Gastrocnemius medialis (tissue), 4 donors: Measurements from ENCODE around the gene TMEM87A. TPM values are rescaled to one million over a fixed set of nuclear protein-coding genes. Genes with fewer than 3 reads are reported as not detected.
"Not testable (repeated sequence)": the region's sequence is repeated elsewhere in the genome, so short reads cannot be mapped to it uniquely, and the experiment has no call there.

Experiments
- ATAC-seq, 2 donors: fragments of 150-250 bp; one replicate each; pipeline ENCODE4 v1.9.1; 2016
- DNase-seq, 2 donors: peaks; one replicate each; pipeline ENCODE4 v3.0.0-alpha.2; 2019
- H3K27ac ChIP-seq, 4 donors: fragments of 200-600 bp; sonication (generic); 1 replicate in 1 of 4; 2 replicates in 3 of 4; pipeline ENCODE4 v1.5.1; 2016 to 2018; ENCODE audit warnings: mild to moderate bottlenecking in 2 of 4, moderate library complexity in 1 of 4
- H3K27me3 ChIP-seq, 3 donors: fragments of 200-600 bp; sonication (generic) in 2 of 3; 1 replicate in 1 of 3; 2 replicates in 2 of 3; pipeline versions ENCODE4 v1.5.1 to v1.6.0; 2016 to 2019; ENCODE audit warnings: mild to moderate bottlenecking in 1 of 3, moderate library complexity in 1 of 3
- H3K36me3 ChIP-seq, 2 donors: fragments of 200-600 bp; sonication (generic) in 1 of 2; one replicate each; pipeline ENCODE4 v1.5.1; 2017 to 2018
- H3K4me1 ChIP-seq, 2 donors: fragments of 200-600 bp; sonication (generic) in 1 of 2; one replicate each; pipeline ENCODE4 v1.5.1; 2016 to 2017; ENCODE audit warnings: mild to moderate bottlenecking in 2 of 2
- H3K4me3 ChIP-seq, 4 donors: fragments of 200-600 bp; sonication (generic) in 3 of 4; 1 replicate in 1 of 4; 2 replicates in 3 of 4; pipeline ENCODE4 v1.5.1; 2016 to 2019; ENCODE audit warnings: mild to moderate bottlenecking in 2 of 4
- H3K9me3 ChIP-seq, 3 donors: fragments of 200-600 bp; sonication (generic) in 2 of 3; 1 replicate in 1 of 3; 2 replicates in 2 of 3; pipeline ENCODE4 v1.5.1; 2016 to 2019
- POLR2A ChIP-seq, 2 donors: fragments of 450-650 bp; IDR thresholded peaks; one replicate each; pipeline ENCODE4 v1.6.1; 2017; ENCODE audit warnings: antibody characterized with exemption in 2 of 2, mild to moderate bottlenecking in 2 of 2, moderate library complexity in 2 of 2
- in situ Hi-C, 4 donors: fragments of 200-750 bp; cut with MboI; loops; one replicate each; pipeline versions ENCODE4 v1.15.0 to v1.8.0; 2017; ENCODE audit warnings: low sequenced_read_pairs in 4 of 4
- intact Hi-C: fragments of 100-400 bp; cut with DNase I; formaldehyde crosslinking; loops from one replicate; pipeline ENCODE4 v1.15.1; 2023; ENCODE audit warnings: low total_unique reads
- total RNA-seq, 4 donors: library from RNA; depleted of rRNA; stranded (reverse); fragments of >200 nt; gene quantifications; one replicate each; pipeline versions ENCODE4 v1.1.0 to v1.2.3, GENCODE V29; 2016
- TF ChIP-seq, protein P1 (sequence below), 5 experiments: fragments of 450-650 bp in 3 of 5; fragments of 200-600 bp in 2 of 5; sonication (generic) in 2 of 5; IDR thresholded peaks in 4 of 5; conservative IDR thresholded peaks in 1 of 5; 1 replicate in 4 of 5; 2 replicates in 1 of 5; pipeline ENCODE4 v1.5.1; 2016 to 2019; ENCODE audit warnings: antibody characterized with exemption in 5 of 5, mild to moderate bottlenecking in 3 of 5, moderate library complexity in 3 of 5

The TMEM87A gene
- total RNA-seq, 4 donors from 2014 or later = 29.4 to 67.6 (median 37.4) TPM

DNA sequence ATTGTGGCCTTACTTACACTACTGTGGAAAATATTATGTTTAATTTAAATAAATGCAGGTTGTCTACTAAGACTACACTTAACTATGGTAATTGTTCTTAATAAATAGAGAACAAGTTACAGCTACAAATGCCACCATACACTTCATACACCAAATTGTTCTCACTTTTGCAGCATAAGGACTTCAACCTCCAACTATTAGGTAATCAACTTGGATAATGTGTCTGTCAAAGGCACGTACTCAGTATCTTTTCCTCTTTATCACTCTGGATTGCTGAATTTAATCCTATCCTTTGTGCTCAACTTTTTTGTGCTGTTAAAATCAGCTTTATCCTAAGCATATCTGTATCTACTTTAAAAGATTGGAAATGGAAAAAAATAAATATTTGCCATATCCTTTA, 41.6 kb upstream of the TMEM87A start:
- Histone ChIP-seq H3K27me3 (no peaks in the 10 kb centered on the region), H3K4me1 (peaks cover 0 to 23% of the 10 kb centered on the region in 2 donors), H3K27ac (peak overlapping the region in 3 of 4 donors; percentile 13 to 21 (median 19)), H3K9me3 (no peaks in the 10 kb centered on the region), H3K4me3 (no peak overlapping the region), H3K36me3 (peaks cover 5 to 16% of the 10 kb centered on the region in 2 donors)
- in situ Hi-C loops = no loop called here
- peak in 1 of 2 donors; percentile 47 for ATAC-seq
- intact Hi-C loops = loop anchor here (10.0 kb wide), 2 partner anchors 120 to 430 kb away; no protein-coding TSS in a partner anchor
- TF ChIP-seq POLR2A (IDR thresholded peaks at IDR 0.05) = no peak
- TF ChIP-seq, protein P1, sequence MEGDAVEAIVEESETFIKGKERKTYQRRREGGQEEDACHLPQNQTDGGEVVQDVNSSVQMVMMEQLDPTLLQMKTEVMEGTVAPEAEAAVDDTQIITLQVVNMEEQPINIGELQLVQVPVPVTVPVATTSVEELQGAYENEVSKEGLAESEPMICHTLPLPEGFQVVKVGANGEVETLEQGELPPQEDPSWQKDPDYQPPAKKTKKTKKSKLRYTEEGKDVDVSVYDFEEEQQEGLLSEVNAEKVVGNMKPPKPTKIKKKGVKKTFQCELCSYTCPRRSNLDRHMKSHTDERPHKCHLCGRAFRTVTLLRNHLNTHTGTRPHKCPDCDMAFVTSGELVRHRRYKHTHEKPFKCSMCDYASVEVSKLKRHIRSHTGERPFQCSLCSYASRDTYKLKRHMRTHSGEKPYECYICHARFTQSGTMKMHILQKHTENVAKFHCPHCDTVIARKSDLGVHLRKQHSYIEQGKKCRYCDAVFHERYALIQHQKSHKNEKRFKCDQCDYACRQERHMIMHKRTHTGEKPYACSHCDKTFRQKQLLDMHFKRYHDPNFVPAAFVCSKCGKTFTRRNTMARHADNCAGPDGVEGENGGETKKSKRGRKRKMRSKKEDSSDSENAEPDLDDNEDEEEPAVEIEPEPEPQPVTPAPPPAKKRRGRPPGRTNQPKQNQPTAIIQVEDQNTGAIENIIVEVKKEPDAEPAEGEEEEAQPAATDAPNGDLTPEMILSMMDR (IDR thresholded peaks at IDR 0.05 in 4 of 5, conservative IDR thresholded peaks at IDR 0.05 in 1 of 5) = no peak
- DNase-seq = no peak

DNA sequence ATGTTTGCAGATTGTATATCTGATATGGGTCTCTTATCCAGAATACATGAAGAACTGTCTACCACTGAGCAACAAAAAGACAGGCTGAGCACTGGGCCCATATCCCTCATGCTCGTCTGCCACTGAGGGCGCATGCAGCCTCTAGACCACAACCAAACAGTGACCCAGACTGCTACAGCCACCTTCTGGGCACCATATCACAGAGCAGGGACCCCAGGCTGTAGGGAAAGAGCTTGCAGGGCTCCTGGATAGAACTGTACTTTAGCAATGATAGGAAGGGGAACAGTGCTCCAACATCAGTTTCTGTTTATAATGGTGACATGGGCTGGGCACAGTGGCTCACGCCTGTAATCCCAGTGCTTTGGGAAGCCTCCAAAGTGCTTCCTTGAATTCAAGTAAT, 40.2 kb upstream of the TMEM87A start:
- Histone ChIP-seq H3K27me3 (no peaks in the 10 kb centered on the region), H3K4me3 (no peak overlapping the region), H3K9me3 (no peaks in the 10 kb centered on the region), H3K36me3 (peaks cover 5 to 29% of the 10 kb centered on the region in 2 donors), H3K4me1 (peaks cover 0 to 23% of the 10 kb centered on the region in 2 donors), H3K27ac (peak overlapping the region in 2 of 4 donors; percentile 3 to 24)
- intact Hi-C loops (loop anchor here (10.0 kb wide), 2 partner anchors 119 to 431 kb away; no protein-coding TSS in a partner anchor), in situ Hi-C loops (no loop called here)
- TF ChIP-seq, protein P1 (IDR thresholded peaks at IDR 0.05 in 4 of 5, conservative IDR thresholded peaks at IDR 0.05 in 1 of 5) = no peak
- TF ChIP-seq POLR2A (IDR thresholded peaks at IDR 0.05) = no peak
- DNase-seq = no peak
- ATAC-seq = peak in 1 of 2 donors; percentile 14

DNA sequence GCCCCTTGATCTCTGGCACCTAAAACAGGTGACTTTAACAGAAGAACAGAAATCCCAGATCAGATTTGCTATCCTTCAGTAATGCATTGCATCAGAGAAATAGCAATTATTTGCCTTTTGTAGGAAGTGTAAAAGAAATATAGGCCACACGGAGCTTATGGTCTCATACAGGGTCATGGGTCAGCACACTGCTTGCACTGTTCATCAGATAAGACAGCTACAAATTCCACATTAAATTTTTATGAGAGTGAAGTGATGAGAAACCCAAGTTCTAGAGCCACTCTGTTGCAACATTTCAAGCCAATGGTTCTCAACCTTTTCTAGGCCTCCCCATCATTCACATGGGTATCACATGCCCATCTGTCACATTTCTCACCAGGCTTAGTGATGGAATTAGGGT, 33.4 kb upstream of the TMEM87A start:
- no peak overlapping the region for H3K4me3 ChIP-seq
- intact Hi-C loops (no loop called here), in situ Hi-C loops (no loop called here)
- ATAC-seq = no peak
- H3K9me3 ChIP-seq = no peaks in the 10 kb centered on the region
- H3K27ac ChIP-seq = no peak overlapping the region
- no peak for TF ChIP-seq POLR2A (IDR thresholded peaks at IDR 0.05)
- TF ChIP-seq, protein P1 (IDR thresholded peaks at IDR 0.05 in 4 of 5, conservative IDR thresholded peaks at IDR 0.05 in 1 of 5) = no peak
- no peaks in the 10 kb centered on the region for H3K4me1 ChIP-seq
- no peaks in the 10 kb centered on the region for H3K27me3 ChIP-seq
- no peak for DNase-seq
- peaks cover 5 to 52% of the 10 kb centered on the region in 2 donors for H3K36me3 ChIP-seq

DNA sequence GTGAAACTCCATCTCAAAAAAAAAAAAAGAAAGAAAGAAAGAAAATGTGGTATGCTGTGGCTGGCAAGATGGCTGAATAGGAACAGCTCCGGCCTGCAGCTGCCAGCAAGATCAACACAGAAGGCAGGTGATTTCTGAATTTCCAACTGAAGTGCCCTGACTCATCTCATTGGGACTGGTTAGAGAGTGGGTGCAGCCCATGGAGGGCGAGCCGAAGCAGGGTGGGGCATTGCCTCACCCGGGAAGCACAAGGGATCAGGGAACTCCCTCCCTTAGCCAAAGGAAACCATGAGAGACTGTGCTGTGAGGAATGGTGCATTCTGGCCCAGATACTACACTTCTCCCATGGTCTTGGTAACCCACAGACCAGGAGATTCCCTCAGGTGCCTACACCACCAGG, 27.8 kb upstream of the TMEM87A start:
- ATAC-seq, intact Hi-C loops, DNase-seq, H3K4me1 ChIP-seq, H3K27ac ChIP-seq, H3K4me3 ChIP-seq, H3K9me3 ChIP-seq, H3K27me3 ChIP-seq, in situ Hi-C loops: not testable (repeated sequence)
- peaks cover 0 to 34% of the 10 kb centered on the region in 2 donors for H3K36me3 ChIP-seq

DNA sequence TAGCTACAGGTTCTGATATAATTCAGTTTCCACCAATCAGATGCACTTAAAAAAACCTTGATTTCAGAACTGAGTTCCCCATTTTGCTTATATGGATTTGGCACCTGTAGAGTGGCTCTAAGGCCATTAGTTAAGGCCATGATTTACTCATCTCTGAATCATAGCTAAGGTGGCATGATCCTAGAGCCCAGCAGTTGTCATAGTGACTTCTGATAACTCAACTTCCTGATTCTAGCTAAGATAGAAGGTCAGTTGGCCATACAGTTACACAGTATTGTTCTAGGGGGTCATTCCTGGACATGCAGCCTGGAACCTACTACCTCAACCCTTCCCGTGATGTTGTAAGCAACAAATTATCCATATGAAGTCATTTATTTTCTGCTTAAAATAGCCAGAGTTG, 15.9 kb upstream of the TMEM87A start:
- ATAC-seq (no peak), DNase-seq (no peak)
- in situ Hi-C loops (no loop called here), intact Hi-C loops (no loop called here)
- Histone ChIP-seq H3K36me3 (peaks cover 0 to 74% of the 10 kb centered on the region in 2 donors), H3K4me3 (no peak overlapping the region), H3K27me3 (no peaks in the 10 kb centered on the region), H3K27ac (no peak overlapping the region), H3K9me3 (no peaks in the 10 kb centered on the region), H3K4me1 (peaks cover 0 to 13% of the 10 kb centered on the region in 2 donors)
- TF ChIP-seq POLR2A (IDR thresholded peaks at IDR 0.05) = no peak
- TF ChIP-seq, protein P1 (IDR thresholded peaks at IDR 0.05 in 4 of 5, conservative IDR thresholded peaks at IDR 0.05 in 1 of 5) = no peak
